H1 (cell line): ENCODE measurements around the gene PNPLA4. TPM values are rescaled to one million over a fixed set of nuclear protein-coding genes. Genes with fewer than 3 reads are reported as not detected.

Experiments
- CREB1 ChIP-seq: IDR thresholded peaks from 2 replicates; pipeline ENCODE4 v1.6.1; 2012; ENCODE audit warnings: inconsistent platforms
- JUND ChIP-seq: IDR thresholded peaks from 2 replicates; pipeline ENCODE4 v1.6.1; 2011; ENCODE audit warnings: mild to moderate bottlenecking, improper control_type of control experiment, low read length
- KDM1A ChIP-seq: fragments of 200-600, 300-600 bp; sonication (generic); IDR thresholded peaks from 2 replicates; pipeline ENCODE4 v1.7.1; 2016; ENCODE audit warnings: mild to moderate bottlenecking, low read length, borderline replicate concordance
- KDM4A ChIP-seq: IDR thresholded peaks from one replicate; pipeline ENCODE4 v1.7.1; 2012; ENCODE audit warnings: low read depth, mild to moderate bottlenecking, moderate library complexity, low read length, inconsistent platforms; ENCODE audit not compliant: severe bottlenecking
- KDM5A ChIP-seq: fragments of 200-600 bp; IDR thresholded peaks from 2 replicates; pipeline ENCODE4 v1.7.1; 2012; ENCODE audit warnings: mild to moderate bottlenecking, low read length, inconsistent platforms, mixed read lengths
- PHF8 ChIP-seq: fragments of 200-600 bp; sonication (generic); conservative IDR thresholded peaks from 2 replicates; pipeline ENCODE4 v1.7.1; 2012; ENCODE audit warnings: low read depth, mild to moderate bottlenecking, inconsistent platforms, low read length, moderate library complexity
- POLR2A ChIP-seq, 2 experiments: IDR thresholded peaks; 1 replicate in 1 of 2; 2 replicates in 1 of 2; pipeline ENCODE4 v1.6.1; 2011; ENCODE audit warnings: low read depth in 2 of 2, low read length in 2 of 2, mild to moderate bottlenecking in 2 of 2; ENCODE audit errors: control extremely low read depth in 1 of 2
- RBBP5 ChIP-seq: IDR thresholded peaks from 2 replicates; pipeline ENCODE4 v1.7.1; 2012; ENCODE audit warnings: low read depth, mild to moderate bottlenecking, inconsistent platforms, low read length, moderate library complexity, borderline replicate concordance
- RFX5 ChIP-seq: IDR thresholded peaks from 2 replicates; pipeline ENCODE4 v1.6.1; 2011; ENCODE audit warnings: low read depth, low read length, improper control_type of control experiment, borderline replicate concordance
- SIN3A ChIP-seq, 2 experiments: IDR thresholded peaks in 1 of 2; conservative IDR thresholded peaks in 1 of 2; 2 replicates each; pipeline ENCODE4 v1.6.1; 2011 to 2012; ENCODE audit warnings: low read length in 2 of 2, improper control_type of control experiment in 1 of 2, low read depth in 1 of 2, mild to moderate bottlenecking in 1 of 2
- SP1 ChIP-seq: IDR thresholded peaks from 2 replicates; pipeline ENCODE4 v1.6.1; 2011; ENCODE audit warnings: low read depth, low read length
- SRF ChIP-seq: IDR thresholded peaks from 2 replicates; pipeline ENCODE4 v1.6.1; 2011; ENCODE audit warnings: mild to moderate bottlenecking, low read depth, low read length, moderate library complexity
- TAF1 ChIP-seq: IDR thresholded peaks from 2 replicates; pipeline ENCODE4 v1.6.1; 2011; ENCODE audit warnings: mild to moderate bottlenecking, low read depth, low read length
- TBP ChIP-seq: IDR thresholded peaks from 2 replicates; pipeline ENCODE4 v1.6.1; 2011; ENCODE audit warnings: low read depth, low read length, improper control_type of control experiment
- YY1 ChIP-seq: IDR thresholded peaks from 2 replicates; pipeline ENCODE4 v1.6.1; 2011; ENCODE audit warnings: low read depth, mild to moderate bottlenecking, low read length
- polyA plus RNA-seq, 7 experiments: library from polyadenylated mRNA; depleted of rRNA in 3 of 7; stranded (reverse) in 5 of 7; unstranded in 2 of 7; fragments of >200 nt in 5 of 7; fragments of 200-250 nt in 2 of 7; gene quantifications; 1 replicate in 5 of 7; 2 replicates in 1 of 7; 4 replicates in 1 of 7; pipeline versions ENCODE4 v1.2.1 to v1.2.3, GENCODE V29; 2011 to 2013; ENCODE audit warnings: missing spikeins in 2 of 7, mixed read lengths in 2 of 7
- total RNA-seq: library from RNA; stranded (reverse); fragmentation: NEBNext Ultra II Directional; extraction: Animal tissue kit (Norgen Biotek cat#: 25700); gene quantifications from 2 replicates; pipeline ENCODE4 v1.2.1, GENCODE V29; 2021
- TF ChIP-seq, protein P1 (sequence below): IDR thresholded peaks from 2 replicates; pipeline ENCODE4 v1.6.1; 2012; ENCODE audit warnings: inconsistent platforms
- TF ChIP-seq, protein P2 (sequence below): IDR thresholded peaks from 2 replicates; pipeline ENCODE4 v1.6.1; 2012; ENCODE audit warnings: inconsistent platforms
- TF ChIP-seq, protein P3 (sequence below), 3 experiments: IDR thresholded peaks; 1 replicate in 2 of 3; 2 replicates in 1 of 3; pipeline versions ENCODE4 v1.5.1 to v1.6.1; 2011; ENCODE audit warnings: low read length in 3 of 3, mild to moderate bottlenecking in 3 of 3, inconsistent platforms in 2 of 3, low read depth in 1 of 3, moderate library complexity in 1 of 3; ENCODE audit not compliant: insufficient read depth in 1 of 3; ENCODE audit errors: control extremely low read depth in 1 of 3

The PNPLA4 gene
- total and polyA plus RNA-seq, 2 of the 8 experiments (the other 6 are each of a cell fraction or from before 2014, with no cell fraction given): 14.3 to 18.2 TPM

DNA sequence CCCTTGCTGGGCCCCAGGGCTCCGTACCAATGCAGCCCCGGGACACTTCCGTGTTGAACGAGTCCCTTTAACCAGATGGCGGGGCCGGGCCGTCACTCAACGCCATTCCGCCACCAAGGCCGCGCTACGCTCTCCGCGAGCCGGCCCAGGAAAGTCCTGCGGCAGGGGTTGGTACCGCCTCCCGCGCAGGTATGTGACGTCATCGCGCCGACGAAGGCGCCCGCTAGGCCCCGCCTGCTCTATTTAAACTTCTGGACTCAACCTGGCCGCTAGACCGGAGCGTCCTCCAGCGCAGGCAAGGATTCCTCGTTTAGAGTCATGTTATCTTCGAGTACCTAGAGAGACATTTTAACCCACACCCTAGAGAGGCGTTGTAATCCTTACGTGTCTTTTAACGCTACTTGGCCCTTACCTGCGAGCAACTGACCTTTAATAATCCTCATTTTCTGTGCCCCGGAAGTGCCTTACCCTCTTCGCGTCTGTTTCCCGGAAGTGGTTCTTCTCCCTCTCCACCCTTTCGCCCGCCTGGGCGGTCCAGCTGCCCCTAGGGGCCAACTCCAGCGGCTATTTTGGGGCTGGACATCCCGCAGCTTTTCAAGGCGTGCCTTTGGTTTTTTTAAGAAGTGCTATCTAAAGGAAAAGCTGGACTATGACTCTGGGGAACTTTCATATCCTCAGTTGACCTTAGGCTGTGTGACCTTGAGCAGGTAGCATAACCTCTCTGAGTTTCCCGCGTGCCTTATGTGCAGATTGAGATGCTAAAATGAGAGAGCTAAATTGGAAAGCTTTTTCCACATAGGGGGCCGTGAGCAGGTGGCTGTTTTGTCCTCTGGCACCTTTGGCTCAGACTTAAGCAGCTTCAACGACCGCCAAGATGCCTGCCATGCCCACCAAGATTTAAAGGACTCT is at the start of gene PNPLA4 (continued):
- TF ChIP-seq SRF: 0 out of 2 replicates have a peak, but pooled peaks have one; percentile 32
- peak; percentile 96 for TF ChIP-seq KDM1A
- TF ChIP-seq TAF1: peak; percentile 82
- peak; percentile 86 for TF ChIP-seq JUND
- TF ChIP-seq YY1: no peak
- TF ChIP-seq, protein P1, sequence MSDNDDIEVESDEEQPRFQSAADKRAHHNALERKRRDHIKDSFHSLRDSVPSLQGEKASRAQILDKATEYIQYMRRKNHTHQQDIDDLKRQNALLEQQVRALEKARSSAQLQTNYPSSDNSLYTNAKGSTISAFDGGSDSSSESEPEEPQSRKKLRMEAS: 0 out of 2 replicates have a peak, but pooled peaks have one; percentile 1
- TF ChIP-seq, protein P2, sequence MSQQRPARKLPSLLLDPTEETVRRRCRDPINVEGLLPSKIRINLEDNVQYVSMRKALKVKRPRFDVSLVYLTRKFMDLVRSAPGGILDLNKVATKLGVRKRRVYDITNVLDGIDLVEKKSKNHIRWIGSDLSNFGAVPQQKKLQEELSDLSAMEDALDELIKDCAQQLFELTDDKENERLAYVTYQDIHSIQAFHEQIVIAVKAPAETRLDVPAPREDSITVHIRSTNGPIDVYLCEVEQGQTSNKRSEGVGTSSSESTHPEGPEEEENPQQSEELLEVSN: no peak
- TF ChIP-seq, protein P3, sequence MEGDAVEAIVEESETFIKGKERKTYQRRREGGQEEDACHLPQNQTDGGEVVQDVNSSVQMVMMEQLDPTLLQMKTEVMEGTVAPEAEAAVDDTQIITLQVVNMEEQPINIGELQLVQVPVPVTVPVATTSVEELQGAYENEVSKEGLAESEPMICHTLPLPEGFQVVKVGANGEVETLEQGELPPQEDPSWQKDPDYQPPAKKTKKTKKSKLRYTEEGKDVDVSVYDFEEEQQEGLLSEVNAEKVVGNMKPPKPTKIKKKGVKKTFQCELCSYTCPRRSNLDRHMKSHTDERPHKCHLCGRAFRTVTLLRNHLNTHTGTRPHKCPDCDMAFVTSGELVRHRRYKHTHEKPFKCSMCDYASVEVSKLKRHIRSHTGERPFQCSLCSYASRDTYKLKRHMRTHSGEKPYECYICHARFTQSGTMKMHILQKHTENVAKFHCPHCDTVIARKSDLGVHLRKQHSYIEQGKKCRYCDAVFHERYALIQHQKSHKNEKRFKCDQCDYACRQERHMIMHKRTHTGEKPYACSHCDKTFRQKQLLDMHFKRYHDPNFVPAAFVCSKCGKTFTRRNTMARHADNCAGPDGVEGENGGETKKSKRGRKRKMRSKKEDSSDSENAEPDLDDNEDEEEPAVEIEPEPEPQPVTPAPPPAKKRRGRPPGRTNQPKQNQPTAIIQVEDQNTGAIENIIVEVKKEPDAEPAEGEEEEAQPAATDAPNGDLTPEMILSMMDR (IDR thresholded peaks at IDR 0.05; ENCODE audit: control extremely low read depth in 1 of 3, insufficient read depth in 1 of 3, low read depth in 1 of 3, low read length in 3 of 3): peak in 1 of 3 experiments; percentile 1; a peak in 1 of 4 replicates
- TF ChIP-seq SP1: 0 out of 2 replicates have a peak, but pooled peaks have one; percentile 17
- 0 out of 4 replicates have a peak, but pooled peaks of 1 of the 2 experiments have one; percentile 37 for TF ChIP-seq SIN3A (conservative IDR thresholded peaks at IDR 0.05 in 1 of 2, IDR thresholded peaks at IDR 0.05 in 1 of 2; ENCODE audit: low read depth in 1 of 2, low read length in 2 of 2)
- peak; percentile 79 for TF ChIP-seq TBP
- peak; percentile 58; the same call in 1 of the 2 replicates for TF ChIP-seq RBBP5
- peak; percentile 49; the same call in 1 of the 2 replicates for TF ChIP-seq KDM5A
- peak; percentile 66 to 88 for TF ChIP-seq POLR2A (IDR thresholded peaks at IDR 0.05; ENCODE audit: control extremely low read depth in 1 of 2, low read depth in 2 of 2, low read length in 2 of 2)
- peak; percentile 81; the same call in 1 of the 2 replicates for TF ChIP-seq PHF8
- TF ChIP-seq CREB1: peak; percentile 92
- TF ChIP-seq KDM4A: peak; percentile 75
- TF ChIP-seq RFX5: no peak
